Stomach (tissue), 9 donors: ENCODE data around the gene SLC2A4. TPM values are rescaled to one million over a fixed set of nuclear protein-coding genes. Genes with fewer than 3 reads are reported as not detected.
"Not testable (repeated sequence)": the region's sequence is repeated elsewhere in the genome, so short reads cannot be mapped to it uniquely, and the experiment has no call there.

Experiments
- DNase-seq, 2 donors: peaks; one replicate each; pipeline versions ENCODE4 v3.0.0 to v3.0.0-alpha.2; 2013 to 2019
- H3K27ac ChIP-seq, 5 donors: fragments of 200-600 bp in 4 of 5; sonication (generic) in 4 of 5; one replicate each; pipeline ENCODE4 v1.5.1; 2013 to 2019; ENCODE audit warnings: mild to moderate bottlenecking in 1 of 5, moderate library complexity in 1 of 5
- H3K27me3 ChIP-seq, 3 donors: fragments of 200-600 bp; sonication (generic); one replicate each; pipeline ENCODE4 v1.5.1; 2017 to 2019; ENCODE audit warnings: mixed run types in 1 of 3
- H3K36me3 ChIP-seq, 4 donors: fragments of 200-600 bp; sonication (generic); 1 replicate in 3 of 4; 2 replicates in 1 of 4; pipeline ENCODE4 v1.5.1; 2016 to 2019
- H3K4me1 ChIP-seq, 4 donors: fragments of 200-600 bp; sonication (generic); one replicate each; pipeline ENCODE4 v1.5.1; 2016 to 2019
- H3K4me3 ChIP-seq, 4 donors: fragments of 200-600 bp; sonication (generic) in 3 of 4; one replicate each; pipeline ENCODE4 v1.5.1; 2016 to 2019; ENCODE audit warnings: mild to moderate bottlenecking in 1 of 4
- H3K9me3 ChIP-seq, 4 donors: fragments of 200-600 bp; sonication (generic); one replicate each; pipeline ENCODE4 v1.5.1; 2016 to 2019
- EP300 ChIP-seq: sonication (generic); formaldehyde crosslinking; IDR thresholded peaks from one replicate; pipeline ENCODE4 v1.6.1; 2017; ENCODE audit warnings: antibody characterized with exemption
- POLR2A ChIP-seq, 4 donors: fragments of 450-650 bp; IDR thresholded peaks; one replicate each; pipeline ENCODE4 v1.6.1; 2016; ENCODE audit warnings: antibody characterized with exemption in 4 of 4, control low read depth in 2 of 4, mild to moderate bottlenecking in 1 of 4, moderate library complexity in 1 of 4
- POLR2AphosphoS5 ChIP-seq, 3 donors: sonication (generic); formaldehyde crosslinking; IDR thresholded peaks; one replicate each; pipeline ENCODE4 v1.6.1; 2016; ENCODE audit warnings: antibody characterized with exemption in 3 of 3
- WGBS, 5 donors: extraction: QIAGEN DNeasy Blood & Tissue Kit in 3 of 5; methylation state at CpG; one replicate each; pipeline versions ENCODE4 v1.1.5 to v1.1.7; 2013 to 2018; 5-methylcytosine and 5-hydroxymethylcytosine counted together
- intact Hi-C: fragments of 100-400 bp; cut with DNase I; formaldehyde crosslinking; loops from one replicate; pipeline ENCODE4 v1.15.1; 2023; ENCODE audit warnings: low total_unique reads
- polyA plus RNA-seq, 3 donors: library from polyadenylated mRNA; stranded (reverse); fragments of 200-250 nt; gene quantifications; one replicate each; pipeline ENCODE4 v1.2.3, GENCODE V29; 2013
- total RNA-seq, 5 donors: library from RNA; depleted of rRNA; stranded (reverse); fragments of >200 nt; gene quantifications; one replicate each; pipeline versions ENCODE4 v1.1.0 to v1.2.3, GENCODE V29; 2014 to 2016
- TF ChIP-seq, protein P1 (sequence below), 7 experiments: fragments of 450-650 bp in 4 of 7; fragments of 200-600 bp in 3 of 7; sonication (generic) in 3 of 7; IDR thresholded peaks; one replicate each; pipeline ENCODE4 v1.5.1; 2016 to 2019; ENCODE audit warnings: antibody characterized with exemption in 7 of 7, control low read depth in 2 of 7, mild to moderate bottlenecking in 1 of 7
- donor health status: healthy with polysubstance abuse.
- donor health status: Bipolar disorder and iron deficiency.
- donor health status: healthy.

The SLC2A4 gene
- total and polyA plus RNA-seq, 8 donors = 0.92 to 26.6 (median 5.6) TPM

DNA sequence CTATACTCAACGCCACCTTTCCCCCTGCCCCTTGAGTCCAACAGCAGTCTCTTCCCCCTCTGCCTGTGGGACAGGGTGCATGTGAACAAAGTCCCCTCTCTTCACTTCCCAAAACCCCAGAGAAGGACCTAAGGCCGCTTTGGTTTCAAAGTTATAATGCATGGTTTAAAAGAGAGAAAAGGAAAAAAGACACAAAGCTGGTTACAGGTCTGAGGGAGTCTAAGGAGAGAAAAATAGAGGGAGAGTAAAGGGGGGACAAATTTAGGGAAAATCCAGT lies 38.1 kb upstream of the SLC2A4 start:
- Histone ChIP-seq H3K27ac (peak overlapping the region; percentile 94 to 99 (median 97)), H3K4me1 (peaks cover 21 to 42% (median 31%) of the 10 kb centered on the region in 4 donors), H3K27me3 (no peaks in the 10 kb centered on the region), H3K36me3 (peaks cover 34 to 52% (median 47%) of the 10 kb centered on the region in 4 donors), H3K9me3 (no peaks in the 10 kb centered on the region), H3K4me3 (peak overlapping the region; percentile 77 to 97 (median 82))
- no peak for DNase-seq
- 21 to 41% (median 25%) methylated on average over 2 of the region's 2 CpGs for WGBS, 5 donors
- TF ChIP-seq POLR2AphosphoS5 (IDR thresholded peaks at IDR 0.05) (no peak), POLR2A (IDR thresholded peaks at IDR 0.05) (no peak), EP300 (no peak)
- TF ChIP-seq, protein P1, sequence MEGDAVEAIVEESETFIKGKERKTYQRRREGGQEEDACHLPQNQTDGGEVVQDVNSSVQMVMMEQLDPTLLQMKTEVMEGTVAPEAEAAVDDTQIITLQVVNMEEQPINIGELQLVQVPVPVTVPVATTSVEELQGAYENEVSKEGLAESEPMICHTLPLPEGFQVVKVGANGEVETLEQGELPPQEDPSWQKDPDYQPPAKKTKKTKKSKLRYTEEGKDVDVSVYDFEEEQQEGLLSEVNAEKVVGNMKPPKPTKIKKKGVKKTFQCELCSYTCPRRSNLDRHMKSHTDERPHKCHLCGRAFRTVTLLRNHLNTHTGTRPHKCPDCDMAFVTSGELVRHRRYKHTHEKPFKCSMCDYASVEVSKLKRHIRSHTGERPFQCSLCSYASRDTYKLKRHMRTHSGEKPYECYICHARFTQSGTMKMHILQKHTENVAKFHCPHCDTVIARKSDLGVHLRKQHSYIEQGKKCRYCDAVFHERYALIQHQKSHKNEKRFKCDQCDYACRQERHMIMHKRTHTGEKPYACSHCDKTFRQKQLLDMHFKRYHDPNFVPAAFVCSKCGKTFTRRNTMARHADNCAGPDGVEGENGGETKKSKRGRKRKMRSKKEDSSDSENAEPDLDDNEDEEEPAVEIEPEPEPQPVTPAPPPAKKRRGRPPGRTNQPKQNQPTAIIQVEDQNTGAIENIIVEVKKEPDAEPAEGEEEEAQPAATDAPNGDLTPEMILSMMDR (IDR thresholded peaks at IDR 0.05) = no peak
- intact Hi-C loops = no loop called here

DNA sequence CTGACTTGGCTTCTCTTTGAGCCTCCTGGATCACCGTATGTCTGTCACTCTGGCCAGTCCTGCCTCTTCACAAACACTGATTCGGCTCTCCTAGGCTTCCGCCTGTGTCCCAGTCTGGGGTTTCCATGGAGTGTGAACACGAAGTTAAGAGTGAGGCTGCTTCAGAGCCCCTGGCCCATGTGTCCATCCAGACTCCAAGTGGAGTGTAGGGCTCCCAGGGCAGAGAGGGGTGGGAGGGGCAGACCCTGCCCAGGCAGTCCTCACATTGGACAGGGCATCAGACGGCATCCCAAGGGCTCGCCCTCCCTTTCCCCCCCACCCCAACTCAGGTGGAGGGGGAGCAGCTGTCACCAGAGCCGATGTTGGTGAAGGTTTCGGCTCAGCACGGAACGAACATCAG lies 37.7 kb upstream of the SLC2A4 start:
- peaks cover 24 to 46% (median 35%) of the 10 kb centered on the region in 4 donors for H3K4me1 ChIP-seq
- H3K27me3 ChIP-seq, DNase-seq, H3K9me3 ChIP-seq, intact Hi-C loops: not testable (repeated sequence)
- H3K4me3 ChIP-seq = peak overlapping the region in 2 of 4 donors; percentile 78 to 86
- peaks cover 34 to 52% (median 47%) of the 10 kb centered on the region in 4 donors for H3K36me3 ChIP-seq
- 55 to 74% (median 72%) methylated on average over 6 to 10 of the region's 10 CpGs for WGBS, 5 donors
- H3K27ac ChIP-seq = peak overlapping the region in 4 of 5 donors; percentile 95 to 99 (median 98)

DNA sequence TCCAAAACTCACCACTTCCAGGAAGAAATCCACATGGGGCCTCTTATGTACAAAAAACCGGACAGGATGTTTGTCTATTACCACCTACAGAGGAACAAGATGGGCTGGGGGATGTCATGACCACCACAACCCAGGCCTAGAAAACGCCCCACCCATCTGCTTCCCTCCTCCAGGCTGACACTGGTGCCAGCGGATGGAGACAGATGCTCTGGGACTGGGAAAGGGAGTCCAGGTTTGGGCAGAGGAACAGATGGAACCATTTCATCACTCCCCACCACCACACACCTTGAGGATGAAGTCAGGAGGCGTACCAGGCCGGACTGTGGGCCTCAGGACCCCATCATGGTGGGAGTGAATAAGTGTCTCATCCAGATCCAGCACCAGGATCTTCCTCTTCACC lies 34.7 kb upstream of the SLC2A4 start:
- Histone ChIP-seq H3K4me3 (no peak overlapping the region), H3K4me1 (peaks cover 28 to 50% (median 37%) of the 10 kb centered on the region in 4 donors), H3K9me3 (no peaks in the 10 kb centered on the region), H3K36me3 (peaks cover 25 to 44% (median 37%) of the 10 kb centered on the region in 4 donors), H3K27me3 (no peaks in the 10 kb centered on the region), H3K27ac (no peak overlapping the region)
- TF ChIP-seq POLR2AphosphoS5 (IDR thresholded peaks at IDR 0.05) (no peak), POLR2A (IDR thresholded peaks at IDR 0.05) (no peak), EP300 (no peak)
- TF ChIP-seq, protein P1 (IDR thresholded peaks at IDR 0.05) = no peak
- 86 to 91% (median 89%) methylated on average over 5 of the region's 5 CpGs for WGBS, 5 donors
- intact Hi-C loops = no loop called here
- DNase-seq = no peak

GRCh38 chr17:7248796-7249195 lies 32.7 kb upstream of the SLC2A4 start:
- H3K4me3 ChIP-seq = no peak overlapping the region
- no peaks in the 10 kb centered on the region for H3K9me3 ChIP-seq
- intact Hi-C loops = no loop called here
- TF ChIP-seq POLR2A (IDR thresholded peaks at IDR 0.05) = no peak
- no peak for TF ChIP-seq EP300
- TF ChIP-seq POLR2AphosphoS5 (IDR thresholded peaks at IDR 0.05) = no peak
- TF ChIP-seq, protein P1 (IDR thresholded peaks at IDR 0.05) = no peak
- H3K27ac ChIP-seq = no peak overlapping the region
- peaks cover 32 to 53% (median 42%) of the 10 kb centered on the region in 4 donors for H3K4me1 ChIP-seq
- peak in 1 of 2 donors; percentile 4 for DNase-seq
- peaks cover 25 to 41% (median 36%) of the 10 kb centered on the region in 4 donors for H3K36me3 ChIP-seq
- 63 to 68% (median 65%) methylated on average over 4 of the region's 4 CpGs for WGBS, 5 donors
- no peaks in the 10 kb centered on the region for H3K27me3 ChIP-seq

- Histone ChIP-seq H3K27ac (no peak overlapping the region), H3K36me3 (peaks cover 25 to 40% (median 35%) of the 10 kb centered on the region in 4 donors), H3K9me3 (no peaks in the 10 kb centered on the region), H3K27me3 (no peaks in the 10 kb centered on the region), H3K4me1 (peaks cover 32 to 52% (median 41%) of the 10 kb centered on the region in 4 donors), H3K4me3 (peak overlapping the region in 1 of 4 donors; percentile 93)
- no peak for TF ChIP-seq POLR2A (IDR thresholded peaks at IDR 0.05)
- no peak for TF ChIP-seq POLR2AphosphoS5 (IDR thresholded peaks at IDR 0.05)
- peak in 1 of 2 donors; percentile 2 for DNase-seq
- WGBS, 5 donors = 76 to 81% (median 79%) methylated on average over 6 of the region's 6 CpGs
- intact Hi-C loops = no loop called here
These were observed 32.3 kb upstream of the SLC2A4 start for GRCh38 chr17:7249214-7249613.
